ENCODE results near the gene ZDHHC8.
"Not testable (repeated sequence)": the region's sequence is repeated elsewhere in the genome, so short reads cannot be mapped to it uniquely, and the experiment has no call there.

Gene ZDHHC8

GRCh38 chr22:20145206-20145831, 13.7 kb downstream of the ZDHHC8 start:
- no peak for DNase-seq

GRCh38 chr22:20145832-20146223, 14.2 kb downstream of the ZDHHC8 start:
- no peak for DNase-seq

GRCh38 chr22:20146777-20147176, 15.2 kb downstream of the ZDHHC8 start:
- no peak for DNase-seq

- DNase-seq: no peak
These were observed 15.8 kb downstream of the ZDHHC8 start for GRCh38 chr22:20147237-20147988.

GRCh38 chr22:20148414-20148813, 16.8 kb downstream of the ZDHHC8 start:
- DNase-seq: no peak

- peak; percentile 33 for DNase-seq
These were observed 17.9 kb downstream of the ZDHHC8 start for GRCh38 chr22:20149257-20150250.

GRCh38 chr22:20150381-20151275, 19.0 kb downstream of the ZDHHC8 start, which contains the start of gene CCDC188:
Gene CCDC188 (minus strand): TSS chr22:20151055. CDS start chr22:20150986, 69 bp downstream.
- no peak for DNase-seq

GRCh38 chr22:20151276-20151588, 19.6 kb downstream of the ZDHHC8 start:
- DNase-seq: no peak

- DNase-seq: no peak
These were observed 20.9 kb downstream of the ZDHHC8 start for GRCh38 chr22:20152464-20152890.

GRCh38 chr22:20153945-20154344, 22.3 kb downstream of the ZDHHC8 start:
- DNase-seq: no peak

- DNase-seq: peak; percentile 29
These were observed 23.1 kb downstream of the ZDHHC8 start for GRCh38 chr22:20154602-20155187.

GRCh38 chr22:20155330-20156041, 23.9 kb downstream of the ZDHHC8 start:
- peak; percentile 79 for DNase-seq

GRCh38 chr22:20156042-20156389, 24.4 kb downstream of the ZDHHC8 start:
- DNase-seq: no peak

GRCh38 chr22:20156611-20157429, 25.2 kb downstream of the ZDHHC8 start:
- DNase-seq: peak; percentile 44

GRCh38 chr22:20157430-20158183, 26.0 kb downstream of the ZDHHC8 start:
- no peak for DNase-seq

- no peak for DNase-seq
These were observed 26.9 kb downstream of the ZDHHC8 start for GRCh38 chr22:20158391-20159036.

- no peak for DNase-seq
These were observed 27.5 kb downstream of the ZDHHC8 start for GRCh38 chr22:20159076-20159475.

GRCh38 chr22:20159531-20159930, 27.9 kb downstream of the ZDHHC8 start:
- not testable (repeated sequence) for DNase-seq

- no peak for DNase-seq
These were observed 28.4 kb downstream of the ZDHHC8 start for GRCh38 chr22:20160041-20160440.

Measured in NCI-H2171 (cell line).